AG04450 (cell line): ENCODE data around the gene GAS2. TPM values are rescaled to one million over a fixed set of nuclear protein-coding genes. Genes with fewer than 3 reads are reported as not detected.

Source experiments
- polyA plus RNA-seq: library from polyadenylated mRNA; depleted of rRNA; stranded (reverse); fragments of >200 nt; gene quantifications from 2 replicates; pipeline ENCODE4 v1.2.3, GENCODE V29; 2011; rRNA removed
- small RNA-seq: library from RNA; depleted of rRNA; stranded (forward); fragments of <200 nt; gene quantifications from one replicate; pipeline ENCODE3, GENCODE V24; 2012; ENCODE audit warnings: low read depth; ENCODE audit not compliant: insufficient read length

Gene GAS2
- polyA plus RNA-seq, 1 experiment: 0.67 TPM

Small RNA genes within 50 kb of the gene (small RNA-seq; reads per million reads assigned to genes)
- gene RNA5SP338: 1.9 reads per million

Other genes with a start within 250 kb of the GAS2 start
- gene FANCF, start 40.8 kb upstream of the GAS2 start, polyA plus RNA-seq: 5.6 and 6.4 TPM in 2 replicates
- gene SVIP, start 163.2 kb downstream of the GAS2 start, polyA plus RNA-seq: 7.4 and 10.3 TPM in 2 replicates
- not detected in 2 replicates for gene CCDC179, start 193.9 kb downstream of the GAS2 start, polyA plus RNA-seq